ENCODE results near the gene ESRRG. TPM values are rescaled to one million over a fixed set of nuclear protein-coding genes. Genes with fewer than 3 reads are reported as not detected.

ESRRG gene
- total RNA-seq, 1 donor from 2014 or later = 0.23 TPM

DNA sequence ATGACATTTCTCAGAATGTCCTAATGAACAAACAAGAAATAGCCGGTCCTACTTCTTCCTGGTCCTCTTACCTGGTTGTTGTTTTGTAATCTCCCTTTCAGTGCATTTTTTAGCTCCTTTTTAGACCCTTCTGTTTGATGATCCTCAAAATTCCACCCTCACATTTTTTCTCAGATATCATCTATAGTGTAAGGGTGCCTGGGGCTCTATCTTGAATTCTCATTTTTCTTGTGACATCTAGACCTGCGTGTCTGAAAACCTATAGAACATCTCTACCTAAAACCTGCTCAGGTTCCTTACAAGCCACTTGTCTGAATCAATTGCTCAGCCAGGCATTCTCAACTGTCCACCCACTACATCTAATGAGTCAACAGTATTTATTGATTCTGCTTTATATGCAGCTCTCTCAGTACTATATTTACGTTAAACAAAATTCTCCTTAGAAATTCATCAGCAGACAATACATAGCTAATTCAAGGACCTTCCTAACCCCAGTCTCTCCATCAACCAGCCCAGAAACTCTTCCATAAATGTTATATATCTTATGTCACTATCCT lies 263.5 kb downstream of the ESRRG start:
- DNase-seq (ENCODE audit: extremely low read depth, low read depth, low spot score) = no peak

DNA sequence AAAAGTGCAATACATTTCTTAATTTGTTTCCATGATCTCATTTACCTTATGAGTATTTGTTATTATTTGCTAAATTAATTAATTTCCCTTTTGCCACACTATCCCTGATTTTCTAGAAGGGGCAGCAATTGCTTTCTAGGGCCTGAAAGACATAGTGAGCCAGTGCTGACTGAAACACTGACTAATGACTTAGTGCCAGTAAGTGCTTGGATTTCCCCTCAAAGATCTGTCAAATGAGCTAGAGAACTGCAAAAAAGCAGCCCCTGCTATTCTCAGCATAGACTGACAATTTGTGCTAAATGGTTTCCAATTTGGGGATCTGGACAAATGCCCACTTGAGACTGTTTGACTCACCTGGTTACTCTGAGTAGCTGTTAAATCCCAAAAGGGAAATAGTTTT lies 264.4 kb downstream of the ESRRG start:
- no peak for DNase-seq (ENCODE audit: extremely low read depth, low read depth, low spot score)

DNA sequence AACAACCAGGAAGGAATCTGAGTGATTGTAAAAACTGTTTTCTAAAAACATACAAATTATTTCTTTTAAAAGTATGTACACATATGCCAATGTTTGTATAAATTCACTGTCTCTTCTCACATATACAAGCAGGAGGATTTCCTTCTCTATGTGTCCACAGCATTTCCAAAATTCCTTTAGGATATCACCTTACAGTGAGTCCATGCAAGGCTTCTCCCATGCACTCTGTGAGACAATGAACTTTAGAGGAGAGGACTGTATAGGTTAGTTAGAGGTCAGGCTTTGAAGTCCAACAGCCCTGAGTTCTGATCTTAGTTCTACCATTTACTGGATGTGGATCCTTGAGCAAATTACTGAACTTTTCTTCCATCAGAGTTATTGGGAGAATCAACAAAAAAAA lies 265.9 kb downstream of the ESRRG start:
- DNase-seq (ENCODE audit: extremely low read depth, low read depth, low spot score) = no peak

DNA sequence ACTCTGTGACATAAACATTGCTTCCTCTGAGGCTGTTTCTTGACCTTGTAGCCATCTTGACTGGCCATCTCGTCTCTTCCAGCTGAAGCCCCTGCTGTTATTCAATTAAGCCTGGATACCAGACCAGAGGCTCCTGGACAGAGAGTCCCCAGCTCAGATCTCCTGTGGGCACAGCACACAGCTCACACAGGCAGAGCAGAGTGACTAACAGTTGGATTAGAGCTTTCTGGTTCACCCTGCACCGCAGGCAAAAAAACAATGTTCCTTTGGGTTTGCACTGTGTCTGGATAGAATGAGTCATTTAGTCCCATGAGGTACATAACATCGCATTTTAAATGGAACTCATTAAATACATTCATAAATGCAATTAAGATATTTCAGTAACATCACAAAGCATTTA lies 266.5 kb downstream of the ESRRG start:
- no peak for DNase-seq (ENCODE audit: extremely low read depth, low read depth, low spot score)

DNA sequence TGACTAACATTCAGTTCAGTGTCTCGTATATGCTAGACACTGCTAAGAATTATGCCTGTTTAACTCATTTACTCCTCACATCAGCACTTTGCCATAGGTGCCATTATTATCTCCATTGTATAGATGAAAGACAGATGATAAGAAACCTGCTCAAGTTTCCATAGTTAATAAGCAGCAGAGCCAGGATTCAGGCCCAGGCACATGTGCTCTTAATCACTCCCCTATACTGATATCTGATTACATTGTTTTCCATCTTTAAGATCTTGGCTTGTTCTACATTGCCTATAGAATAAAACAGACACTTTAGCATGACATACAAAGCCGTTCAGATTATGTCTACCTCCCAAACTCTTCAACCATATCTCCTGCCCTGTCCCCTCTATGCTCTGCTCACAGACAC lies 269.5 kb downstream of the ESRRG start:
- no peak for DNase-seq (ENCODE audit: extremely low read depth, low read depth, low spot score)
